GM21717 (cell line): ENCODE results near the gene CRISP2.
"Not testable (repeated sequence)": the region's sequence is repeated elsewhere in the genome, so short reads cannot be mapped to it uniquely, and the experiment has no call there.

Source experiments
- ATAC-seq: cut with Tn5 transposase; IDR thresholded peaks from one replicate; pipeline ENCODE4 v1.9.1; 2021; ENCODE audit warnings: mild to moderate bottlenecking, moderate library complexity; ENCODE audit not compliant: unreplicated experiment

Gene CRISP2

GRCh38 chr6:49713346-49713745, at the start of gene CRISP2:
TSS of gene CRISP2 (minus strand) at chr6:49713543. CDS start at chr6:49709196, 4,347 bp downstream.
- ATAC-seq: no peak

GRCh38 chr6:49744259-49744658, 30.9 kb upstream of the CRISP2 start, which contains the start of gene CRISP3:
TSS of gene CRISP3 (minus strand) at chr6:49744388. CDS start at chr6:49744367, 21 bp downstream.
- no peak for ATAC-seq

GRCh38 chr6:49743429-49743828, 30.1 kb upstream of the CRISP2 start:
- ATAC-seq: no peak

- no peak for ATAC-seq
These were observed 26.1 kb upstream of the CRISP2 start for GRCh38 chr6:49739423-49739822.

- ATAC-seq: no peak
These were observed 22.7 kb upstream of the CRISP2 start for GRCh38 chr6:49736017-49736508.

GRCh38 chr6:49733680-49734079, 20.3 kb upstream of the CRISP2 start:
- ATAC-seq: no peak

GRCh38 chr6:49732781-49733180, 19.4 kb upstream of the CRISP2 start:
- no peak for ATAC-seq

GRCh38 chr6:49730251-49730650, 16.9 kb upstream of the CRISP2 start:
- ATAC-seq: no peak

GRCh38 chr6:49723917-49724316, 10.6 kb upstream of the CRISP2 start:
- ATAC-seq: not testable (repeated sequence)

GRCh38 chr6:49721297-49721696, 8.0 kb upstream of the CRISP2 start:
- ATAC-seq: no peak

- no peak for ATAC-seq
These were observed 7.0 kb upstream of the CRISP2 start for GRCh38 chr6:49720372-49720771.

- no peak for ATAC-seq
These were observed 14.9 kb downstream of the CRISP2 start for GRCh38 chr6:49698478-49698877.

GRCh38 chr6:49693512-49693911, 19.8 kb downstream of the CRISP2 start:
- ATAC-seq: no peak

- ATAC-seq: no peak
These were observed 20.8 kb downstream of the CRISP2 start for GRCh38 chr6:49692534-49692933.

GRCh38 chr6:49676671-49677281, 36.6 kb downstream of the CRISP2 start:
- no peak for ATAC-seq

- ATAC-seq: no peak
These were observed 37.5 kb downstream of the CRISP2 start for GRCh38 chr6:49675816-49676215.

- ATAC-seq: no peak
These were observed 45.2 kb downstream of the CRISP2 start for GRCh38 chr6:49668083-49668511.

- ATAC-seq: no peak
These were observed 46.2 kb downstream of the CRISP2 start for GRCh38 chr6:49666930-49667757.

GRCh38 chr6:49666480-49666879, 46.9 kb downstream of the CRISP2 start:
- no peak for ATAC-seq

- no peak for ATAC-seq
These were observed 48.5 kb downstream of the CRISP2 start for GRCh38 chr6:49664817-49665216.

GRCh38 chr6:49664054-49664453, 49.3 kb downstream of the CRISP2 start:
- not testable (repeated sequence) for ATAC-seq

GRCh38 chr6:49662892-49663261, 50.5 kb downstream of the CRISP2 start:
- no peak for ATAC-seq
